ENCODE measurements around the gene PCSK5. TPM values are rescaled to one million over a fixed set of nuclear protein-coding genes. Genes with fewer than 3 reads are reported as not detected.

The PCSK5 gene
- total and polyA plus RNA-seq, 2 donors (not counting 3 experiments of a cell fraction or from before 2014, with no cell fraction given) = 2.6 to 4.8 TPM

GRCh38 chr9:76396144-76396543 is 505.7 kb downstream of the PCSK5 start:
- ChIA-PET CTCF (no interaction called here), POLR2A (no interaction called here)
- H3K4me1 ChIP-seq (ENCODE audit: control insufficient read depth, extremely low read depth, insufficient read depth, low read length) = peaks cover 14% of the 10 kb centered on the region
- H2AFZ ChIP-seq (ENCODE audit: low read depth, low read length) = no peak overlapping the region
- no peak overlapping the region for H3K4me3 ChIP-seq (replicated peaks in 1 of 3; ENCODE audit: insufficient read depth in 1 of 3, low read depth in 1 of 3, low read length in 3 of 3)
- H3K79me2 ChIP-seq (ENCODE audit: control insufficient read depth, insufficient read depth, low read length) = peaks cover 23% of the 10 kb centered on the region
- no peaks in the 10 kb centered on the region for H3K27me3 ChIP-seq (ENCODE audit: control insufficient read depth in 2 of 2, insufficient read depth in 2 of 2, low read length in 2 of 2)
- no peaks in the 10 kb centered on the region for H3K9me1 ChIP-seq (replicated peaks; ENCODE audit: control insufficient read depth, extremely low read depth, insufficient read depth, low read length)
- no peak overlapping the region for H3K27ac ChIP-seq (ENCODE audit: insufficient read depth, low read depth, low read length)
- BruUV-seq (replicated peaks) = no TSS peak
- H3K4me2 ChIP-seq (ENCODE audit: insufficient read depth, low read length) = no peak overlapping the region
- DNase-seq (ENCODE audit: low read depth, low spot score) = no peak
- no peak for FAIRE-seq
- TF ChIP-seq POLR2AphosphoS5 (IDR thresholded peaks at IDR 0.05; ENCODE audit: insufficient read depth, low read depth, low read length) (no peak), MAX (IDR thresholded peaks at IDR 0.05; ENCODE audit: insufficient read depth, insufficient read length) (no peak), POLR2A (IDR thresholded peaks at IDR 0.05; ENCODE audit: low read depth, low read length) (no peak), FOS (IDR thresholded peaks at IDR 0.05; ENCODE audit: borderline replicate concordance, insufficient read depth, low read length) (no peak), JUN (IDR thresholded peaks at IDR 0.05; ENCODE audit: borderline replicate concordance, insufficient read depth, insufficient read length, low read depth) (no peak), GATA2 (IDR thresholded peaks at IDR 0.05; ENCODE audit: insufficient read depth, insufficient read length, low read depth, low read length) (no peak), CTCF (IDR thresholded peaks at IDR 0.05; ENCODE audit: extremely low read depth in 1 of 2, insufficient read depth in 1 of 2, low read depth in 1 of 2, low read length in 2 of 2) (no peak), MYC (IDR thresholded peaks at IDR 0.05; ENCODE audit: low read depth, low read length) (no peak), EZH2 (IDR thresholded peaks at IDR 0.05; ENCODE audit: borderline replicate concordance, low read depth, low read length, severe bottlenecking) (no peak)
- no peaks in the 10 kb centered on the region for H4K20me1 ChIP-seq (replicated peaks; ENCODE audit: control insufficient read depth, extremely low read depth, insufficient read depth, low read length)
- no peaks in the 10 kb centered on the region for H3K9me3 ChIP-seq (replicated peaks; ENCODE audit: control insufficient read depth, insufficient read depth, low read length)
- no peak overlapping the region for H3K9ac ChIP-seq (replicated peaks; ENCODE audit: extremely low read depth, insufficient read depth, low read length)
- dilution Hi-C loops (cut with MboI; ENCODE audit: extremely low pct_ligation_motif_present, low sequenced_read_pairs) = no loop called here
- intact Hi-C loops (cut with micrococcal nuclease) = no loop called here
- H3K36me3 ChIP-seq (ENCODE audit: control insufficient read depth in 2 of 2, extremely low read depth in 1 of 2, insufficient read depth in 2 of 2, low read length in 2 of 2) = no peaks in the 10 kb centered on the region
